ENCODE results near the gene PHOSPHO1. TPM values are rescaled to one million over a fixed set of nuclear protein-coding genes. Genes with fewer than 3 reads are reported as not detected.

PHOSPHO1 gene
- total RNA-seq, 1 experiment from 2014 or later, result 98.3 TPM

GRCh38 chr17:49255125-49255524, 24.5 kb upstream of the PHOSPHO1 start:
- H3K27me3 ChIP-seq (replicated peaks; ENCODE audit: insufficient read depth, low read depth, low read length, poor library complexity), result no peaks in the 10 kb centered on the region
- no peak overlapping the region for H3K27ac ChIP-seq (ENCODE audit: low read depth, low read length, poor library complexity, severe bottlenecking)
- no peak for DNase-seq (ENCODE audit: low spot score)
- no peaks in the 10 kb centered on the region for H3K36me3 ChIP-seq (ENCODE audit: insufficient read depth, low read length, poor library complexity, severe bottlenecking)
- TF ChIP-seq, protein P1, sequence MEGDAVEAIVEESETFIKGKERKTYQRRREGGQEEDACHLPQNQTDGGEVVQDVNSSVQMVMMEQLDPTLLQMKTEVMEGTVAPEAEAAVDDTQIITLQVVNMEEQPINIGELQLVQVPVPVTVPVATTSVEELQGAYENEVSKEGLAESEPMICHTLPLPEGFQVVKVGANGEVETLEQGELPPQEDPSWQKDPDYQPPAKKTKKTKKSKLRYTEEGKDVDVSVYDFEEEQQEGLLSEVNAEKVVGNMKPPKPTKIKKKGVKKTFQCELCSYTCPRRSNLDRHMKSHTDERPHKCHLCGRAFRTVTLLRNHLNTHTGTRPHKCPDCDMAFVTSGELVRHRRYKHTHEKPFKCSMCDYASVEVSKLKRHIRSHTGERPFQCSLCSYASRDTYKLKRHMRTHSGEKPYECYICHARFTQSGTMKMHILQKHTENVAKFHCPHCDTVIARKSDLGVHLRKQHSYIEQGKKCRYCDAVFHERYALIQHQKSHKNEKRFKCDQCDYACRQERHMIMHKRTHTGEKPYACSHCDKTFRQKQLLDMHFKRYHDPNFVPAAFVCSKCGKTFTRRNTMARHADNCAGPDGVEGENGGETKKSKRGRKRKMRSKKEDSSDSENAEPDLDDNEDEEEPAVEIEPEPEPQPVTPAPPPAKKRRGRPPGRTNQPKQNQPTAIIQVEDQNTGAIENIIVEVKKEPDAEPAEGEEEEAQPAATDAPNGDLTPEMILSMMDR (conservative IDR thresholded peaks at IDR 0.05; ENCODE audit: low read depth, low read length), result no peak
- no peak for TF ChIP-seq EZH2 (IDR thresholded peaks at IDR 0.05; ENCODE audit: borderline replicate concordance, low read depth, low read length, poor library complexity, severe bottlenecking)
- intact Hi-C loops (cut with micrococcal nuclease; ENCODE audit: unreplicated experiment), result no loop called here
- ChIA-PET POLR2A (ENCODE audit: low non-redundant PET) (no interaction called here), CTCF (no interaction called here)
- no peaks in the 10 kb centered on the region for H3K9me3 ChIP-seq (ENCODE audit: low read depth, low read length, poor library complexity, severe bottlenecking)
- no peak overlapping the region for H3K4me3 ChIP-seq (ENCODE audit: low read depth, low read length, poor library complexity, severe bottlenecking)
- no peaks in the 10 kb centered on the region for H3K4me1 ChIP-seq (ENCODE audit: insufficient read depth, low read length, poor library complexity, severe bottlenecking)
- BruUV-seq (replicated peaks), result no TSS peak

DNA sequence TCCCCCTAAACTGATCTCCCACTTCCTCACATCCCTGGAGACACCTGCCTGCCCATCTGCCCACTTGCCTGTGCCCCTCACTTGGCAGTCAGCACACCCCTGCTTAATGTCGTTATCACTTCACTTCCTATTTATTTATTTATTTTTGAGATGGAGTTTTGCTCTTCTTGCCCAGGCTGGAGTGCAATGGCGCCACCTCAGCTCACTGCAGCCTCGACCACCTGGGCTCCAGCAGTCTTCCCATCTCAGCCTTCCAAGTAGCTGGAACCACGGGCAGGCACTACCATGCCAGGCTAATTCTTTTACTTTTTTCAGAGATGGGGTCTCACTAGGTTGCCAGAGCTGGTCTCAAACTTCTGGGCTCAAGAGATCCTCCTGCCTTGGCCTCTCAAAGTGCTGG, 23.5 kb upstream of the PHOSPHO1 start:
- intact Hi-C loops (cut with micrococcal nuclease; ENCODE audit: unreplicated experiment), result no loop called here
- H3K4me1 ChIP-seq (ENCODE audit: insufficient read depth, low read length, poor library complexity, severe bottlenecking), result peaks cover 7% of the 10 kb centered on the region
- no peaks in the 10 kb centered on the region for H3K27me3 ChIP-seq (replicated peaks; ENCODE audit: insufficient read depth, low read depth, low read length, poor library complexity)
- POLR2A ChIA-PET (ENCODE audit: low non-redundant PET), result no interaction called here
- TF ChIP-seq, protein P1 (conservative IDR thresholded peaks at IDR 0.05; ENCODE audit: low read depth, low read length), result peak; percentile 34; the same call in 1 of the 2 replicates
- TF ChIP-seq EZH2 (IDR thresholded peaks at IDR 0.05; ENCODE audit: borderline replicate concordance, low read depth, low read length, poor library complexity, severe bottlenecking), result no peak
- no peaks in the 10 kb centered on the region for H3K36me3 ChIP-seq (ENCODE audit: insufficient read depth, low read length, poor library complexity, severe bottlenecking)
- no peak overlapping the region for H3K27ac ChIP-seq (ENCODE audit: low read depth, low read length, poor library complexity, severe bottlenecking)
- H3K9me3 ChIP-seq (ENCODE audit: low read depth, low read length, poor library complexity, severe bottlenecking), result no peaks in the 10 kb centered on the region
- no peak for DNase-seq (ENCODE audit: low spot score)
- CTCF ChIA-PET, result interaction anchor here (0.6 kb wide), 1 partner anchor 33 kb away, joined by 3 read pairs; no protein-coding TSS in a partner anchor
- no peak overlapping the region for H3K4me3 ChIP-seq (ENCODE audit: low read depth, low read length, poor library complexity, severe bottlenecking)
- no TSS peak for BruUV-seq (replicated peaks)

- H3K27me3 ChIP-seq (replicated peaks; ENCODE audit: insufficient read depth, low read depth, low read length, poor library complexity), result no peaks in the 10 kb centered on the region
- peaks cover 10% of the 10 kb centered on the region for H3K4me1 ChIP-seq (ENCODE audit: insufficient read depth, low read length, poor library complexity, severe bottlenecking)
- intact Hi-C loops (cut with micrococcal nuclease; ENCODE audit: unreplicated experiment), result no loop called here
- no peaks in the 10 kb centered on the region for H3K36me3 ChIP-seq (ENCODE audit: insufficient read depth, low read length, poor library complexity, severe bottlenecking)
- no peak overlapping the region for H3K4me3 ChIP-seq (ENCODE audit: low read depth, low read length, poor library complexity, severe bottlenecking)
- POLR2A ChIA-PET (ENCODE audit: low non-redundant PET), result no interaction called here
- BruUV-seq (replicated peaks), result no TSS peak
- TF ChIP-seq EZH2 (IDR thresholded peaks at IDR 0.05; ENCODE audit: borderline replicate concordance, low read depth, low read length, poor library complexity, severe bottlenecking), result no peak
- TF ChIP-seq, protein P1 (conservative IDR thresholded peaks at IDR 0.05; ENCODE audit: low read depth, low read length), result no peak
- H3K27ac ChIP-seq (ENCODE audit: low read depth, low read length, poor library complexity, severe bottlenecking), result no peak overlapping the region
- no peak for DNase-seq (ENCODE audit: low spot score)
- CTCF ChIA-PET, result no interaction called here
- no peaks in the 10 kb centered on the region for H3K9me3 ChIP-seq (ENCODE audit: low read depth, low read length, poor library complexity, severe bottlenecking)
Observed at GRCh38 chr17:49252148-49252695, 21.6 kb upstream of the PHOSPHO1 start.

Data from A673 (cell line).